H1 (cell line): ENCODE measurements around the gene TAF8. TPM values are rescaled to one million over a fixed set of nuclear protein-coding genes. Genes with fewer than 3 reads are reported as not detected.

Experiments used
- CTCF ChIA-PET: fragments of 300-600 bp; sonication (Branson Sonifier 250); formaldehyde crosslinking; loops from one replicate; lab custom pipeline; 2021; ENCODE audit not compliant: partially characterized antibody; lab: Charles Lee
- POLR2A ChIA-PET: fragments of 300-600 bp; sonication (Branson Sonifier 250); formaldehyde crosslinking; loops from one replicate; lab custom pipeline; 2021; ENCODE audit warnings: inconsistent platforms; ENCODE audit not compliant: partially characterized antibody; lab: Charles Lee
- DNase-seq, 2 experiments: peaks; one replicate each; pipeline versions ENCODE4 v3.0.0 to v3.0.0-alpha.2; 2010 to 2022; ENCODE audit warnings: low spot score in 2 of 2, low read depth in 1 of 2, mixed read lengths in 1 of 2
- FAIRE-seq: peaks from 2 replicates; lab custom pipeline; 2011; peaks lifted over from hg19 to GRCh38; lab: Jason Lieb, UNC
- H2AFZ ChIP-seq: 2 replicates; pipeline ENCODE4 v1.8.1; 2012; ENCODE audit warnings: low read length, inconsistent platforms
- H2AK5ac ChIP-seq: 2 replicates; pipeline ENCODE4 v1.6.1; 2013; ENCODE audit warnings: low read depth, low read length
- H2BK120ac ChIP-seq: replicated peaks from 2 replicates; pipeline ENCODE3; 2013; ENCODE audit warnings: low read depth, low read length, inconsistent platforms
- H2BK12ac ChIP-seq: 2 replicates; pipeline ENCODE4 v1.6.1; 2013; ENCODE audit warnings: low read depth, low read length
- H2BK15ac ChIP-seq: 2 replicates; pipeline ENCODE4 v1.6.1; 2013; ENCODE audit warnings: low read length
- H2BK20ac ChIP-seq: 2 replicates; pipeline ENCODE4 v1.6.1; 2013; ENCODE audit warnings: low read length
- H2BK5ac ChIP-seq: 2 replicates; pipeline ENCODE4 v1.6.1; 2013; ENCODE audit warnings: low read depth, low read length
- H3K14ac ChIP-seq: 2 replicates; pipeline ENCODE4 v1.6.1; 2013; ENCODE audit warnings: inconsistent platforms; ENCODE audit not compliant: insufficient read length
- H3K18ac ChIP-seq: 2 replicates; pipeline ENCODE4 v1.6.1; 2013; ENCODE audit warnings: low read length; ENCODE audit errors: extremely low read depth
- H3K23ac ChIP-seq: 2 replicates; pipeline ENCODE4 v1.6.1; 2013; ENCODE audit warnings: inconsistent platforms; ENCODE audit not compliant: insufficient read length
- H3K23me2 ChIP-seq: 2 replicates; pipeline ENCODE4 v1.6.1; 2013; ENCODE audit warnings: low read depth, low read length
- H3K27ac ChIP-seq: 2 replicates; pipeline ENCODE4 v1.6.1; 2011; ENCODE audit warnings: low read depth, low read length, inconsistent platforms
- H3K27me3 ChIP-seq, 4 experiments: replicated peaks in 1 of 4; 1 replicate in 1 of 4; 2 replicates in 3 of 4; pipeline versions ENCODE4 v1.6.1 to v1.8.1; 2011 to 2013; ENCODE audit warnings: low read length in 3 of 4, mild to moderate bottlenecking in 3 of 4, inconsistent platforms in 2 of 4, mixed read lengths in 2 of 4, moderate library complexity in 1 of 4; ENCODE audit not compliant: control insufficient read depth in 3 of 4, insufficient read depth in 3 of 4; ENCODE audit errors: extremely low read depth in 1 of 4
- H3K36me3 ChIP-seq, 4 experiments: 2 replicates each; pipeline versions ENCODE4 v1.6.1 to v1.8.1; 2011 to 2013; ENCODE audit warnings: mild to moderate bottlenecking in 4 of 4, low read length in 3 of 4, moderate library complexity in 2 of 4, control low read depth in 1 of 4, inconsistent platforms in 1 of 4; ENCODE audit not compliant: insufficient read depth in 4 of 4, control insufficient read depth in 2 of 4
- H3K4ac ChIP-seq: replicated peaks from 2 replicates; pipeline ENCODE3; 2013; ENCODE audit warnings: low read length, low read depth, mixed read lengths, inconsistent platforms; ENCODE audit not compliant: insufficient read length
- H3K4me1 ChIP-seq, 4 experiments: replicated peaks in 1 of 4; 1 replicate in 1 of 4; 2 replicates in 3 of 4; pipeline versions ENCODE4 v1.6.1 to v1.8.1; 2011 to 2013; ENCODE audit warnings: low read length in 3 of 4, inconsistent platforms in 2 of 4, mixed read lengths in 1 of 4; ENCODE audit not compliant: insufficient read depth in 4 of 4, control insufficient read depth in 3 of 4
- H3K4me2 ChIP-seq, 2 experiments: 2 replicates each; pipeline versions ENCODE4 v1.6.1 to v1.8.1; 2011 to 2013; ENCODE audit warnings: low read depth in 2 of 2, low read length in 2 of 2, control low read depth in 1 of 2, inconsistent platforms in 1 of 2, mild to moderate bottlenecking in 1 of 2; ENCODE audit not compliant: insufficient read depth in 1 of 2
- H3K4me3 ChIP-seq, 4 experiments: fragments of 200-600, 300-600 bp in 1 of 4; sonication (generic), shearing (Covaris generic), sonication (Bioruptor Twin) in 1 of 4; 2 replicates each; pipeline versions ENCODE4 v1.5.1 to v1.8.1; 2011 to 2016; ENCODE audit warnings: low read length in 4 of 4, low read depth in 3 of 4, control low read depth in 2 of 4, inconsistent platforms in 2 of 4, mild to moderate bottlenecking in 2 of 4, mixed read lengths in 1 of 4, moderate library complexity in 1 of 4; ENCODE audit not compliant: insufficient read depth in 2 of 4; ENCODE audit errors: extremely low read depth in 1 of 4
- H3K56ac ChIP-seq: replicated peaks from 2 replicates; pipeline ENCODE3; 2013; ENCODE audit warnings: low read depth, mild to moderate bottlenecking, mixed read lengths, low read length, inconsistent platforms; ENCODE audit not compliant: insufficient read length
- H3K79me1 ChIP-seq: 2 replicates; pipeline ENCODE4 v1.6.1; 2013; ENCODE audit warnings: low read depth, low read length, control low read depth
- H3K79me2 ChIP-seq, 2 experiments: 2 replicates each; pipeline versions ENCODE4 v1.6.1 to v1.8.1; 2012 to 2013; ENCODE audit warnings: low read length in 2 of 2, mild to moderate bottlenecking in 2 of 2, inconsistent platforms in 1 of 2; ENCODE audit not compliant: insufficient read depth in 2 of 2, control insufficient read depth in 1 of 2
- H3K9ac ChIP-seq, 4 experiments: replicated peaks in 1 of 4; 1 replicate in 1 of 4; 2 replicates in 3 of 4; pipeline versions ENCODE4 v1.6.1 to v1.8.1; 2011 to 2013; ENCODE audit warnings: low read depth in 3 of 4, low read length in 3 of 4, control low read depth in 2 of 4, mild to moderate bottlenecking in 2 of 4, moderate library complexity in 2 of 4, inconsistent platforms in 1 of 4; ENCODE audit errors: extremely low read depth in 1 of 4
- H3K9me3 ChIP-seq, 2 experiments: 2 replicates each; pipeline versions ENCODE4 v1.6.1 to v1.8.1; 2012 to 2013; ENCODE audit warnings: mild to moderate bottlenecking in 2 of 2, moderate library complexity in 2 of 2, control low read depth in 1 of 2, inconsistent platforms in 1 of 2, low read depth in 1 of 2, low read length in 1 of 2, mixed read lengths in 1 of 2; ENCODE audit not compliant: insufficient read depth in 2 of 2
- H4K20me1 ChIP-seq, 2 experiments: replicated peaks in 1 of 2; 2 replicates each; pipeline versions ENCODE3 to v1.8.1; 2011 to 2013; ENCODE audit warnings: inconsistent platforms in 2 of 2, low read length in 2 of 2, mild to moderate bottlenecking in 1 of 2; ENCODE audit not compliant: insufficient read depth in 2 of 2, control insufficient read depth in 1 of 2
- H4K5ac ChIP-seq: 2 replicates; pipeline ENCODE4 v1.6.1; 2013; ENCODE audit warnings: low read length, low read depth, mixed read lengths, inconsistent platforms; ENCODE audit not compliant: insufficient read length
- H4K8ac ChIP-seq: 2 replicates; pipeline ENCODE4 v1.8.0; 2013; ENCODE audit warnings: mild to moderate bottlenecking, moderate library complexity, low read length, inconsistent platforms; ENCODE audit not compliant: insufficient read depth; ENCODE audit errors: extremely low read depth
- H4K91ac ChIP-seq: replicated peaks from 2 replicates; pipeline ENCODE3; 2013; ENCODE audit warnings: low read length, mixed read lengths, inconsistent platforms; ENCODE audit not compliant: insufficient read length
- CEBPB ChIP-seq: IDR thresholded peaks from 2 replicates; pipeline ENCODE4 v1.6.1; 2012; ENCODE audit warnings: low read depth, low read length
- CHD1 ChIP-seq: IDR thresholded peaks from 2 replicates; pipeline ENCODE4 v1.6.1; 2012; ENCODE audit warnings: low read depth, low read length, improper control_type of control experiment
- GABPA ChIP-seq: IDR thresholded peaks from 2 replicates; pipeline ENCODE4 v1.6.1; 2011; ENCODE audit warnings: mild to moderate bottlenecking, low read length, moderate library complexity, borderline replicate concordance; ENCODE audit not compliant: insufficient read depth
- JUND ChIP-seq: IDR thresholded peaks from 2 replicates; pipeline ENCODE4 v1.6.1; 2011; ENCODE audit warnings: mild to moderate bottlenecking, improper control_type of control experiment, low read length
- KDM4A ChIP-seq: IDR thresholded peaks from one replicate; pipeline ENCODE4 v1.7.1; 2012; ENCODE audit warnings: low read depth, mild to moderate bottlenecking, moderate library complexity, low read length, inconsistent platforms; ENCODE audit not compliant: severe bottlenecking
- KDM5A ChIP-seq: fragments of 200-600 bp; IDR thresholded peaks from 2 replicates; pipeline ENCODE4 v1.7.1; 2012; ENCODE audit warnings: mild to moderate bottlenecking, low read length, inconsistent platforms, mixed read lengths
- POU5F1 ChIP-seq: IDR thresholded peaks from 2 replicates; pipeline ENCODE4 v1.6.1; 2011; ENCODE audit warnings: low read depth, mild to moderate bottlenecking, low read length, moderate library complexity
- SIX5 ChIP-seq: IDR thresholded peaks from 2 replicates; pipeline ENCODE4 v1.6.1; 2011; ENCODE audit warnings: mild to moderate bottlenecking, low read depth, low read length
- SRF ChIP-seq: IDR thresholded peaks from 2 replicates; pipeline ENCODE4 v1.6.1; 2011; ENCODE audit warnings: mild to moderate bottlenecking, low read depth, low read length, moderate library complexity
- WGBS, 2 experiments: shearing (Covaris generic) in 1 of 2; methylation state at CpG; one replicate each; pipeline versions ENCODE4 v1.1.6 to v1.1.7; 2013 to 2015; ENCODE audit warnings: low lambda C conversion rate in 2 of 2, mixed read lengths in 2 of 2, inconsistent platforms in 1 of 2, low coverage in 1 of 2, missing lambda C conversion rate in 1 of 2; ENCODE audit not compliant: insufficient replicate concordance in 2 of 2, insufficient coverage in 1 of 2, insufficient read length in 1 of 2; ENCODE audit errors: extremely low coverage in 1 of 2, missing lambda C conversion rate in 1 of 2; 5-methylcytosine and 5-hydroxymethylcytosine counted together
- polyA plus RNA-seq, 7 experiments: library from polyadenylated mRNA; depleted of rRNA in 3 of 7; stranded (reverse) in 5 of 7; unstranded in 2 of 7; fragments of >200 nt in 5 of 7; fragments of 200-250 nt in 2 of 7; gene quantifications; 1 replicate in 5 of 7; 2 replicates in 1 of 7; 4 replicates in 1 of 7; pipeline versions ENCODE4 v1.2.1 to v1.2.3, GENCODE V29; 2011 to 2013; ENCODE audit warnings: missing spikeins in 2 of 7, mixed read lengths in 2 of 7
- total RNA-seq: library from RNA; stranded (reverse); fragmentation: NEBNext Ultra II Directional; extraction: Animal tissue kit (Norgen Biotek cat#: 25700); gene quantifications from 2 replicates; pipeline ENCODE4 v1.2.1, GENCODE V29; 2021

Gene TAF8
- total and polyA plus RNA-seq, 2 of the 8 experiments (the other 6 are each of a cell fraction or from before 2014, with no cell fraction given): 32.2 to 34.0 TPM

DNA sequence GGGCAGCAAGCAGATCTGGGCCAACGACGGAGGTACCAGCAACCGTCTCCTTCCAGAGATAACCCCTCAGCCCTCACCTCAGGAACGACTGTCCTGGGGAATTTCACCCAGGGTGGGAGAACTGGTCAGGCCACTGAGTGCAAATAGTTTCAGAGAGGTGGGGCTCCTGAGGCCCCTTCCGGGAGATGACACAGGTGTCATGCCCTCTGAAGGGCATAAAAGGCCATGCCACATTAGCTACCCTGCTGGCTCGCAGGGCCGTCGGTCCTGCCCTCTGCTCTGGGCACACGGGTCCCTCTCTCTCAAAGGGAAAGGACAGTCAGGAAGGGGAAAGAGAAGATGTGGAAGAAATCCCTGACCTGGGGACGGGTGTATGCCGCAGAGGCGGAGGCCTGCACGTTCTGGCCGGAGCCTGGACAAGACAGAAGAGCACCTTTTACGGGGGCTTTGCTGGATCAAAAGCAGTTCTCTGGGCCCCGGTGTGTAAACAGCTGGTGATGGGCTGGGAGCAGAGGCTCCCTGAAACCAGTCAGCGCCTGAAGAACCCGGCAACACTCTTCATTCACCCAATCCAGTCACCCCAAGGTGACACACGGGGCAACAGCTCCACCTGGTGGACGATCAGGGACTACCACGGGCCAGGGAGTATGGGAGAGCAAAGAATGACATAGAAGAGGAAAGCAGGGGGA lies 6.4 kb upstream of the TAF8 start:
- no peaks in the 10 kb centered on the region for H3K36me3 ChIP-seq
- H4K91ac ChIP-seq: no peak overlapping the region
- POLR2A ChIA-PET: interaction anchor here (0.6 to 15.0 kb wide), 4 partner anchors 107 to 256 kb away, joined by 3 to 157 read pairs (median 5); partner anchors contain the start of genes BYSL, CCND3 and MED20
- DNase-seq (peak; percentile 66 to 98), FAIRE-seq (peak; percentile 71)
- no peak overlapping the region for H2BK12ac ChIP-seq
- no peak overlapping the region for H3K27ac ChIP-seq
- H3K4me1 ChIP-seq: peaks cover 9 to 23% (median 13%) of the 10 kb centered on the region in 4 experiments
- no peak overlapping the region for H3K9ac ChIP-seq
- no peak overlapping the region for H3K23ac ChIP-seq
- no peaks in the 10 kb centered on the region for H3K79me1 ChIP-seq
- H3K4ac ChIP-seq: no peak overlapping the region
- H2BK20ac ChIP-seq: no peak overlapping the region
- CTCF ChIA-PET: interaction anchor here (0.6 to 11.7 kb wide), 62 partner anchors 8 to 765 kb away, joined by 3 to 219 read pairs (median 5); partner anchors contain the start of genes BYSL, CCND3, MED20 and TOMM6
- peak overlapping the region; percentile 79; the same call in 1 of the 2 replicates for H4K8ac ChIP-seq
- no peak overlapping the region for H2AFZ ChIP-seq
- no peak overlapping the region for H3K56ac ChIP-seq
- no peaks in the 10 kb centered on the region for H3K79me2 ChIP-seq
- no peaks in the 10 kb centered on the region for H3K9me3 ChIP-seq
- peaks cover 34 to 60% (median 51%) of the 10 kb centered on the region in 4 experiments for H3K27me3 ChIP-seq
- H2AK5ac ChIP-seq: no peak overlapping the region
- peaks cover 8% of the 10 kb centered on the region for H3K23me2 ChIP-seq
- H2BK15ac ChIP-seq: no peak overlapping the region
- peak overlapping the region in 1 of 2 experiments; percentile 38; a peak in 1 of 4 replicates for H3K4me2 ChIP-seq
- 48% methylated on average over 21 of the region's 21 CpGs; no CpG with 5 or more reads in 1 of the 2 experiments for WGBS, 2 experiments
- 0 out of 2 replicates have a peak overlapping the region, but pooled peaks have one; percentile 78 for H3K18ac ChIP-seq
- no peak overlapping the region for H2BK5ac ChIP-seq
- no peak overlapping the region for H3K14ac ChIP-seq
- H2BK120ac ChIP-seq: no peak overlapping the region
- no peak overlapping the region for H3K4me3 ChIP-seq
- no peak overlapping the region for H4K5ac ChIP-seq
- peaks cover 2 to 13% of the 10 kb centered on the region in 2 experiments for H4K20me1 ChIP-seq
- TF ChIP-seq KDM5A: no peak; the same call in 1 of the 2 replicates
- TF ChIP-seq JUND: peak; percentile 11; the same call in 1 of the 2 replicates
- no peak for TF ChIP-seq POU5F1
- TF ChIP-seq SIX5: no peak
- TF ChIP-seq CHD1: no peak
- no peak for TF ChIP-seq CEBPB
- TF ChIP-seq SRF: no peak
- TF ChIP-seq GABPA: no peak
- TF ChIP-seq KDM4A: no peak
